Measurements from ENCODE around the gene MED12L. TPM values are rescaled to one million over a fixed set of nuclear protein-coding genes. Genes with fewer than 3 reads are reported as not detected.
A peak's percentile ranks its signal among the peaks of the same experiment; 100 is the strongest.

The MED12L gene
- total and polyA plus RNA-seq, 2 donors (not counting 1 experiment from before 2014, with no cell fraction given), result 0.94 to 4.3 TPM

DNA sequence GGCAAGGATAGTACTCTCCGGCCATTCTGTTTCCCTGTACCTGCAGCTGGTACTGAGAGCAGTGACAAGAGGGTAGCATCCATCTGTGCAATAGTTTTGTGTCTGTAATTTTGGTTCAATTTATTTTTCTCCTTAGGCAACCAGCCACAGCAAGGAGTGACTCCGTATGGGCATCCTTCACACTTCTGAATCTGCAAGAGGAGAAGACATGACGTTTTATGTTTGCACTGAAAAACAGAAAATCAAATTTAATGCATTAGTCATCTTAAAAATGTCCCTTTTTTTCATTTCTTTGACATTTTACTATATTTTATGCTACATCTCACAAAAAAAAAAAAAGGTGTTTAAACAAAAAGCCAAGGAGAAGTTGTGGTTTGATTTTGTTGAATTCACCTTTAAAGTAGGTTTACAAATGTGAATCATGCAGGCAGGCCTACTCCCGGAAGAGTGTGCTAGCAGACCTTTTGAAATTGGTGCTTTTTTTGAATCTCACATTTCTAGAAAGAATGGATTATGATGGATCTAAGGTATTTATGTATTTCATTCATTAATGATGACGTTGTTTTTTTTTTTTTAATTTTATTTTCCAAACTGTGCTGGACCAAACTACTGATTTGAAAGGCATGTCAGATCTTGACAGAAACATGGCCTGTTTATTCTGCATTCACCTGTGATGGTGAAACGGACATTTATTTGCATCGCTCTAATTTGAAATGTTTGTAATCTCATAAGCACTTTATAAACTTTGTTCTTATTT lies 347.3 kb downstream of the MED12L start:
- H3K27ac ChIP-seq (ENCODE audit: insufficient read depth, low read length), result no peak overlapping the region
- DNase-seq (ENCODE audit: low read depth in 2 of 2), result no peak
- no peaks in the 10 kb centered on the region for H3K27me3 ChIP-seq (ENCODE audit: control insufficient read depth, insufficient read depth, low read length)
- no peak overlapping the region for H3K9ac ChIP-seq (ENCODE audit: insufficient read depth, low read length)
- H3K36me3 ChIP-seq (ENCODE audit: control insufficient read depth, insufficient read depth, low read length), result no peaks in the 10 kb centered on the region
- no peaks in the 10 kb centered on the region for H3K9me3 ChIP-seq (ENCODE audit: control insufficient read depth, insufficient read depth, low read depth, low read length)
- no peaks in the 10 kb centered on the region for H4K20me1 ChIP-seq (ENCODE audit: control insufficient read depth, extremely low read depth, insufficient read depth, low read length)
- no peaks in the 10 kb centered on the region for H3K79me2 ChIP-seq (ENCODE audit: control insufficient read depth, insufficient read depth, low read length)
- no peak overlapping the region for H3K4me2 ChIP-seq (ENCODE audit: extremely low read depth, insufficient read depth, low read length)
- no peak overlapping the region for H3K4me3 ChIP-seq (replicated peaks in 1 of 4; ENCODE audit: control extremely low read depth in 1 of 4, insufficient read depth in 1 of 4, low read depth in 3 of 4, low read length in 4 of 4)
- H3K4me1 ChIP-seq (ENCODE audit: control insufficient read depth, extremely low read depth, insufficient read depth, low read length), result peaks cover 8% of the 10 kb centered on the region
- H2AFZ ChIP-seq (ENCODE audit: low read length), result no peak overlapping the region
- TF ChIP-seq, protein P1, sequence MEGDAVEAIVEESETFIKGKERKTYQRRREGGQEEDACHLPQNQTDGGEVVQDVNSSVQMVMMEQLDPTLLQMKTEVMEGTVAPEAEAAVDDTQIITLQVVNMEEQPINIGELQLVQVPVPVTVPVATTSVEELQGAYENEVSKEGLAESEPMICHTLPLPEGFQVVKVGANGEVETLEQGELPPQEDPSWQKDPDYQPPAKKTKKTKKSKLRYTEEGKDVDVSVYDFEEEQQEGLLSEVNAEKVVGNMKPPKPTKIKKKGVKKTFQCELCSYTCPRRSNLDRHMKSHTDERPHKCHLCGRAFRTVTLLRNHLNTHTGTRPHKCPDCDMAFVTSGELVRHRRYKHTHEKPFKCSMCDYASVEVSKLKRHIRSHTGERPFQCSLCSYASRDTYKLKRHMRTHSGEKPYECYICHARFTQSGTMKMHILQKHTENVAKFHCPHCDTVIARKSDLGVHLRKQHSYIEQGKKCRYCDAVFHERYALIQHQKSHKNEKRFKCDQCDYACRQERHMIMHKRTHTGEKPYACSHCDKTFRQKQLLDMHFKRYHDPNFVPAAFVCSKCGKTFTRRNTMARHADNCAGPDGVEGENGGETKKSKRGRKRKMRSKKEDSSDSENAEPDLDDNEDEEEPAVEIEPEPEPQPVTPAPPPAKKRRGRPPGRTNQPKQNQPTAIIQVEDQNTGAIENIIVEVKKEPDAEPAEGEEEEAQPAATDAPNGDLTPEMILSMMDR (conservative IDR thresholded peaks at IDR 0.05 in 1 of 2, IDR thresholded peaks at IDR 0.05 in 1 of 2; ENCODE audit: low read depth in 1 of 2, low read length in 2 of 2), result no peak
- TF ChIP-seq EZH2 (IDR thresholded peaks at IDR 0.05; ENCODE audit: low read length, missing control alignments), result no peak

DNA sequence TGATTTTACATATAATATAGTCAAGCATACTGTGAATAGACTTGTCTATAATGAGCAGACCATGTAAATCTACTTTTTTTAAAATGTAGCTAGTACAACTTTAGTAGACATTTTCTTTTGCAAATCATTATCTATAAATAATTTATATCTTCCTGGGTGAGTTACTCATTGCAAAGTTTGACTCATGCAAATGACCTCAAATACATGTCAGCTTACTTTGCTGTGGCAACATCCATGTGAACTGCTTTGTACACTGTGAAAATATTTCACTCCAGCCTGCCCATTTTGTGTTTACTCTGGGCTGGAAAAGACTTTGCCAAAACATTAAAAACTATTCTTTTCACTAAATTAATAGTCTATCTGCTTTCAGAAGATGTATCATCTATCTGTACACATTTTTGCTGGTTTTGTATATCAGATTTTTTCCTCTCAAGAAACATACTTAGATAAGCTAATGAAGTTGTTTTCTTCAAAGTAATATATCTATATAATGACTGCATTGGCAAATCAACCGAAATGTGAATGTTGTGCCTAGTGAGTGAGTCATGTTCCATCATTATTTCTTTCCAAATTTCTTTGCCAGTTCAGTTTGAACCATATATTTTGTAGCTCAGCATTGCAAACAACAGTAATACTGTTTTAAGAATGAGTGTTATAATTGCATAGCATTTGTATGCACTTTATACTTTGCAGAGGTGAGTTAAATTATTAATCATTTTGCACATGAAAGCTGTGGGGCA lies 348.9 kb downstream of the MED12L start:
- no peaks in the 10 kb centered on the region for H3K79me2 ChIP-seq (ENCODE audit: control insufficient read depth, insufficient read depth, low read length)
- DNase-seq (ENCODE audit: low read depth in 2 of 2), result peak; percentile 93 to 94
- H3K4me2 ChIP-seq (ENCODE audit: extremely low read depth, insufficient read depth, low read length), result peak overlapping the region; percentile 44
- H3K27me3 ChIP-seq (ENCODE audit: control insufficient read depth, insufficient read depth, low read length), result no peaks in the 10 kb centered on the region
- H3K9ac ChIP-seq (ENCODE audit: insufficient read depth, low read length), result no peak overlapping the region
- peak overlapping the region; percentile 60 for H3K27ac ChIP-seq (ENCODE audit: insufficient read depth, low read length)
- no peaks in the 10 kb centered on the region for H3K9me3 ChIP-seq (ENCODE audit: control insufficient read depth, insufficient read depth, low read depth, low read length)
- no peak overlapping the region for H3K4me3 ChIP-seq (replicated peaks in 1 of 4; ENCODE audit: control extremely low read depth in 1 of 4, insufficient read depth in 1 of 4, low read depth in 3 of 4, low read length in 4 of 4)
- no peaks in the 10 kb centered on the region for H4K20me1 ChIP-seq (ENCODE audit: control insufficient read depth, extremely low read depth, insufficient read depth, low read length)
- H3K36me3 ChIP-seq (ENCODE audit: control insufficient read depth, insufficient read depth, low read length), result no peaks in the 10 kb centered on the region
- H3K4me1 ChIP-seq (ENCODE audit: control insufficient read depth, extremely low read depth, insufficient read depth, low read length), result peaks cover 8% of the 10 kb centered on the region
- no peak overlapping the region for H2AFZ ChIP-seq (ENCODE audit: low read length)
- TF ChIP-seq, protein P1 (conservative IDR thresholded peaks at IDR 0.05 in 1 of 2, IDR thresholded peaks at IDR 0.05 in 1 of 2; ENCODE audit: low read depth in 1 of 2, low read length in 2 of 2), result no peak

DNA sequence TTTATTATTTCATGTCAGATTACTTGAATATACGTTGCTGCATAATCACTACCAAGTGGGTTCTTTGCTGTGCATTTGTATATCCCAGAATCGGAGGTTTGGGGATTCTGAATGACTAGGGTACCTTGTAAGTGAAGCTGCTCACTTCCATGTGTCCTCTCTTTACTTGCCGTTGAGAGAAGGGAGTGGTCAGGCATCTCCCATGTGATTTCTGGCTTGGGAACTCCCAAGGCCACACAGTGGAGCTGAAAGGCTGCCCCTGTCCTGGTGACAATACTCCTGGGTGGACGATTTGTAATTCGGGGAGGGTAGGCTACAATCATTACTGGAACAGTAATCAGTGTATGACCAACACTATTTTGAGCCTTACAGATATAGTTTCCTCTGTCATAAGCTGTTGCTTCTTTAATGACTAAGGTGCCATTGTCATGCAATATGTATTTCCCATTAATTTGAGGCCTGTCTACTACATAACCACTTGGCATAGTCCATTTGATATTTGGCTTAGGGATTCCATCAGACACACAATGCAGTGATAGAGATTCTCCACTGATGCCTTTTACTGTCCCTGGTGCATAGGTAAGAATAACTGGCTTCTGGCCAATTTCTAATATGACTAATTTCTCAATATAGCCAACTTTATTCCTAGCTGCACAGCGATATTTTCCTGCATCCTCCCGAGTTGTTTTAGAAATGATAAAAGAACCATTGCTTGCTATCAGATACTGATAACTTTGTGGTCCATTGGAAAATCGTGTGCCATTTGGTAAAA lies 351.4 kb downstream of the MED12L start:
- Histone ChIP-seq H3K4me2 (ENCODE audit: extremely low read depth, insufficient read depth, low read length) (no peak overlapping the region), H3K36me3 (ENCODE audit: control insufficient read depth, insufficient read depth, low read length) (no peaks in the 10 kb centered on the region), H3K27ac (ENCODE audit: insufficient read depth, low read length) (no peak overlapping the region), H2AFZ (ENCODE audit: low read length) (peak overlapping the region; percentile 4), H3K79me2 (ENCODE audit: control insufficient read depth, insufficient read depth, low read length) (no peaks in the 10 kb centered on the region), H3K27me3 (ENCODE audit: control insufficient read depth, insufficient read depth, low read length) (no peaks in the 10 kb centered on the region), H3K9me3 (ENCODE audit: control insufficient read depth, insufficient read depth, low read depth, low read length) (no peaks in the 10 kb centered on the region), H3K4me1 (ENCODE audit: control insufficient read depth, extremely low read depth, insufficient read depth, low read length) (peaks cover 8% of the 10 kb centered on the region), H3K9ac (ENCODE audit: insufficient read depth, low read length) (no peak overlapping the region), H3K4me3 (replicated peaks in 1 of 4; ENCODE audit: control extremely low read depth in 1 of 4, insufficient read depth in 1 of 4, low read depth in 3 of 4, low read length in 4 of 4) (no peak overlapping the region), H4K20me1 (ENCODE audit: control insufficient read depth, extremely low read depth, insufficient read depth, low read length) (no peaks in the 10 kb centered on the region)
- TF ChIP-seq, protein P1 (conservative IDR thresholded peaks at IDR 0.05 in 1 of 2, IDR thresholded peaks at IDR 0.05 in 1 of 2; ENCODE audit: low read depth in 1 of 2, low read length in 2 of 2), result no peak
- no peak for TF ChIP-seq EZH2 (IDR thresholded peaks at IDR 0.05; ENCODE audit: low read length, missing control alignments)
- DNase-seq (ENCODE audit: low read depth in 2 of 2), result no peak

All from fibroblast of lung (primary cell).